Stimulated activated CD8-positive, alpha-beta memory T cell treated with anti-CD3 and anti-CD28 coated beads, Interleukin-7, amount 100 ng/mL, for 48 hours (primary cell): ENCODE results near the gene LNX1.
"Not testable (repeated sequence)": the region's sequence is repeated elsewhere in the genome, so short reads cannot be mapped to it uniquely, and the experiment has no call there.

Source experiments
- DNase-seq, 2 donors: peaks; one replicate each; pipeline ENCODE4 v3.0.0-alpha.2; 2020; ENCODE audit warnings: low read depth in 1 of 2; ENCODE audit errors: extremely low read depth in 1 of 2

LNX1 gene

DNA sequence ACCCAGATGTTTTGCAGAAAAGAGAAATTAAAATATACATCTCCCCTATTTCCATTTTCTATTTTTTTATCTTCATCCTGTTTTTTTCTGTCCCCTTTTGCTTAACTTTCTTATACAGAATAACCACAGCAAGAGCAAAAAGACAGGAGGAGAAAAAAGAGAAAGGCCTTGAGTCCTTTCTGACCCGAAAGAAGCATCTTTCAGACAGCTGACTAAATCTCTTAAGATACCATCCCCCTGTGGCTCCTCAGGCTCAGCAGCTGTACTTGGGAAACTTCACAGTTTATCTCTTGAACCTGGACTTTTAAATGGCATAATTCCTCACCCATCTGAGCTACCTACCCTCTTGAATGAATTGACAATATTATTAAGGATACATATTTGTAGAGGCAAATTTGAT is 113.7 kb downstream of the LNX1 start:
- no peak for DNase-seq

DNA sequence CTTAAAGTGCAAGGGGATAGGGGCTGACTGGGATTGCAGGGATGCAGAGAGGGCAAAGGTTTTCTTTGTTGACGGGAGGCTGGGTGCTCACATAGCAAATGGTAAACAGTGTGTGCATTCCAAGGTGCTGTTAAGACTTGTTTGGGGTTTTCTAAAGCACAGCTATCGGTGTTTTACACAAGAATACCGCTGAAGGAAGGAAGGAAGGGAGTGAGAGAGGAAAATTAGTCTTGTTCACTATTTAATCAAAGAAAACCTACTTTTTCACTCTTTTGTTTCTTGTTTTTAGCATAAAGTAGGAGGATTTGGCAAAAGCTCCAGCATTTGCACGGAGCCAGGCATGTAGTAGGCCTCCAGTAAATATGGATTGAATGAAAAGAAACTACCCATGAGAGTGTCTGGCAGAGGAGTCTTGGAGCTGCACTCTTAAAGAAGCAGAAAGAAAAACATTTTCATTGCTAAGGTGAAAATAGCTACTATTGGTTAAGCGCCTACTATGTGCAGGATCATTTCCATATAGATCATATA is 114.2 kb downstream of the LNX1 start:
- DNase-seq = no peak

DNA sequence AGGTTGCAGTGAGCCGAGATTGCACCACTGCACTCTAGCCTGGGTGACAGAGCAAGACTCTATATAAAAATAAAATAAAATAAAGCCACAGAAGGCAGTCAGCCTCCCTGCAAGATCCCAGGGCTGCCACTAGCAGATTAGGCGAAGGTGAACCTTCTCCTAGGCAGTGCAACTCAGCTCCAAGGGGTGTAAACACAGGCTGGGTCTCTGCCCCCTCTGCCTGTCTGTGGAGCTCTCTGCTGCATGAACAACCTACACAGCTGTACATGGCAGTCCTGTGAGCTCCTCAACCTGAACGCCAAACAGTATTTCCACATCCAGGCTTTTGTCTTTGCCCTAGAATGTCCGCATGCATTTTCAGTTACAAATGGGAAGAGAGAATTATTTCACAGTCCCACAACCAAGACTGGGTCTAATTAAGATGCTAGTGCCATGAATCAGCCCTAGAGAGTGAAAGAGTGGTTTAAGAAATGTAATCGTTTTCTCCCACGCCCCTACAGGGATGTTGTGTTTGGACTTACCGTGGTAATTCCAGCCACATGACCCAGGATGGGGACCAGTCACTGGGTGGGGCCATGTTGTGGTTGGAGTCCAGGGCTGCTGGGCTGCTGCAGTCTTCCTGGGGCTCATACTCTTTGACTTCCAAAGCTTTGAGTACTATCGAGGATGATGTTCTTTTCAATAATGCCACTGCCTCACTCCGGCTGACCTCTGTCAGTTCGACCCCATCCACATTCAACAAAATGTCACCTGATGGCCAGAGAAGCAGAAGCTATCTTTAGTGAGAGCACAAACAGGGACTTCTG is 114.9 kb downstream of the LNX1 start:
- no peak for DNase-seq

GRCh38 chr4:53466576-53466975 is 124.7 kb downstream of the LNX1 start:
- DNase-seq = not testable (repeated sequence)

DNA sequence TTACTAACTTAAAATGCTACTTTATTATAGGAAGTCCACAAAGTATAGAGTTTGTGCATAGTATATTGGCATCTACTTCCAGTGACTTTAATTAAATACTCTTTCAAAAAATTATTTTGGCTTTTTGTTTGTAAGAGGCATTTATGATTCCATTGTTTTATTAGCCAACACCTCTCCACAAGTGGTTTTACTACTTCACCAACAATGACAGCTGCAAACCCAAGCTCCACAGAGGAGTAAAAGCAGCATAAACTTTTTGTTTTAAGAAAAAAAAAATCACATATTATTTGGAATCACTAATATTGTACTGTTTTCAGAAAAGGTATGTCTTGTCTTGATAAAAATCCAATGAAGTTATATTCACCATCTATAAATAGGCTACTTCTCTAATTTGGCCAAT is 125.4 kb downstream of the LNX1 start:
- no peak for DNase-seq

DNA sequence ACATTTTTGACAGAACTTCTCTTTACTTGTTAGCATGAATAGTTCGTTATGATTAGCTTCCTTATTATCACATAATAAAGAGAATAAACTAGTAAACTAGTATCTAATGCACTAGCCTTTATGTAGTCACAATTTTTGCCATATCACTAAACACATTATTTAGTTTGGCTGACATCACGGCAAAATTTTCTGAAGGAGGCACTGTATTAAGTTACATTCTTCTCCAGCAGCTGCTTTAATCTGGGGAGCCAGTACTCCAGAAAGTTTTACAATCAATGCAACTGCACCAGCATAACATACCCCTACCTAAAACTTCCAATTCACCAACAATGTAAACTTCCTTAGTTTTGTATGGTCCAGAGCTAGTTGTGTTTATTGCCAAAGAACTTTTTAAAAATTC is 126.0 kb downstream of the LNX1 start:
- no peak for DNase-seq

GRCh38 chr4:53463340-53463739 is 127.9 kb downstream of the LNX1 start:
- DNase-seq = no peak

- no peak for DNase-seq
Observed at GRCh38 chr4:53461244-53461643, 130.0 kb downstream of the LNX1 start.

- DNase-seq = no peak
Observed at GRCh38 chr4:53459548-53459947, 131.7 kb downstream of the LNX1 start.

- no peak for DNase-seq
Observed at GRCh38 chr4:53456178-53456577, 135.1 kb downstream of the LNX1 start.

GRCh38 chr4:53455766-53456165 is 135.5 kb downstream of the LNX1 start:
- no peak for DNase-seq

DNA sequence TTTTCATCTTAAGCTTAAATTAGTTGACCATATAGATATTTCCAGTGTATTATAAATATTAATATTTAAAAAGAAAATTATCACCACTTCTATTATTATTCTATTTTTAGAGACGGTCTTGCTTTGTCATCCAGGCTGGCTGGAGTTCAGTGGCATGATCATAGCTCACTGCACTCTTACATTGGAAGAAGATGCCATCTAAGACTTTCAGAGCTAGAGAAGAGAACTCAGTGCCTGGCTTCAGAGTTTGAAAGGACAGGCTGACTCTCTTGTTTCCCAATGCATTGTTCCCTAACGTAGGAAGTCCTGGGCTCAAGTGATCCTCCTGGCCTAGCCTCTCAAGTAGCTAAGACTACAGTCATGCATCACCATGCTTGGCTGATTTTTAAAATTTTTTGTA is 137.9 kb downstream of the LNX1 start:
- DNase-seq = no peak

- no peak for DNase-seq
Observed at GRCh38 chr4:53450773-53451172, 140.5 kb downstream of the LNX1 start.

DNA sequence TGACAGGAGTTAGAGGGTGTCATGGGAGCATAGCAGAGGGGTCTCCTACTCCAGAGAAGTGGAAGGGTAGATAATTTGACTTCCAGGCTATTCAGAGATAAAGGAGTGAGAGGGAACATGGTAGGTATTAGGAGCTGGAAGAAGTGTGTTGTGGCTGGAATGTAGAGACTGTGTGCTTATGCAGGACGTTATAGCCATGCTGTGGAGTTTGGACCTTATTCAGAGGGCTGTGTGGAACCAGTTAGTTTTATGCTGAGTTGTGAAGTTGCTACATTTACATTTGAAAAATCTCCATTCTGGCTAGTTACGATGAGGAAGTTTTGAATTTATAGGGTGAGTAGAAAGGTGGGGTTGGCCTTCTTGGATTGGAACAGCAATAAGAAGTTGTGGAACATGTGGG is 146.3 kb downstream of the LNX1 start:
- no peak for DNase-seq

DNA sequence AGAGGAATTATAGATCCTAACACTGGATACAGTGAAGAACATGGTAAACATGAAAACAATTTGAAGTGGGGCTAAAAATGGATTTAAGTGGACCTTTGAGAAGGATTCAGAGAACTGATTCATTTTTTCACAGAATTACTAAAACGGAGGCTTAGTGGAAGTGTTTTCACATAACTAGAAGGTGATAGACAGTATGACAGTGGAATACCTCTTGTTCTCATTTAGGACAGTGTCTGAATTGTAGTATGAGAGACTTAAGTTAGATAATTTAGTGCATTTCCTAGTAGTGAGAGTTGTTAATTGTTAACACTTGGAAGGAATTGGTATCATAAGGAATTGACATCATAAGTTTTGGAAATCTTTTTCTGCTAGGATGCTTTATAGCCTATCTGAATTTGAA is 149.7 kb downstream of the LNX1 start:
- no peak for DNase-seq

GRCh38 chr4:53436251-53436650 is 155.0 kb downstream of the LNX1 start:
- no peak for DNase-seq

- no peak for DNase-seq
Observed at GRCh38 chr4:53432528-53433424, 158.5 kb downstream of the LNX1 start.

GRCh38 chr4:53431052-53431451 is 160.2 kb downstream of the LNX1 start:
- no peak for DNase-seq

DNA sequence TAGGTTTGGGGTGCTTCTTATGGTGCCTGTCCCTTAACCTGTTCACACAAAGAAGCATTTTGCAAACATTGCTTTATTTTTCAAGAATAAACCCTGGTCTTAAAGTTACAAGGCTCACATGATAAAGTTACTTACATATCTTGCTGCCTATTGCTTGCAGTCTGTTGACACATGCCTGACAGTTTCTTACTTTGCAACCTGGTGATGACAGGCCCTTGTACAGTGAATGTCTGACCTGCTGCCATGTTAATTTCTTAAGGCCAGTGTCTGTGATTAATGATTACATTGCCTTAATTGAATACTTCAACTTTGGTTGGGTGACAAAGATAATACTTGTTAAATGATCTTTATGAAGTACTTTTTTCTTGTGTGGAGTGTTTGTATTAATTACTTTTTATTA is 163.9 kb downstream of the LNX1 start:
- no peak for DNase-seq

- DNase-seq = no peak
Observed at GRCh38 chr4:53424280-53424679, 167.0 kb downstream of the LNX1 start.

GRCh38 chr4:53422367-53422766 is 168.9 kb downstream of the LNX1 start:
- no peak for DNase-seq

DNA sequence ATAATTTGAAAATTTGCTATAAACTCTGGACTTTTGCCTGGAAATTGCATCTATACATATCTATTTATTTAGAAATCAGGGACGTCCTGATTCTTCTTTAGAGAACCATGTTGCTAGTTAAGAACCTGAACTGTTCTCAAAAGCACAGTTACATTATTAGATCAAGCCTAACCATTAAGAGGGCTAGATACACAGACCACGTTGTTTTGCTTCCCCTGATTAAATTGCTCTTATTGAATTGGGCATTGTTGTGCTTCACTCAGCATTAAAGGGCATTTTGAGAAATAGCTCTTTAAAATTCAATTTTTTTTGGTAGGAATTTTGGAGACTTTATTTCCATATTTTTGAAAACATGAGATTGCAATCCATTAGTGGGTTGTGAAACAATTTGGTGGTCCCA is 169.5 kb downstream of the LNX1 start:
- DNase-seq = no peak
